Kidney glomerular epithelial cell (primary cell): ENCODE measurements around the gene SH3D19.
"Not testable (repeated sequence)": the region's sequence is repeated elsewhere in the genome, so short reads cannot be mapped to it uniquely, and the experiment has no call there.

Source experiments
- DNase-seq: peaks from one replicate; lab custom pipeline; 2025; lab: John Stamatoyannopoulos, UW

SH3D19 gene

GRCh38 chr4:151276787-151277562 lies 48.4 kb downstream of the SH3D19 start, which contains the start of gene PRSS48:
TSS of gene PRSS48 (plus strand) at chr4:151277161. CDS start at chr4:151277173, 12 bp downstream.
- peak; percentile 45 for DNase-seq

- DNase-seq, result not testable (repeated sequence)
Observed at GRCh38 chr4:151268905-151269304, 56.5 kb downstream of the SH3D19 start.

GRCh38 chr4:151267822-151268535 lies 57.4 kb downstream of the SH3D19 start:
- no peak for DNase-seq

GRCh38 chr4:151267104-151267503 lies 58.3 kb downstream of the SH3D19 start:
- DNase-seq, result no peak

GRCh38 chr4:151266497-151266896 lies 58.9 kb downstream of the SH3D19 start:
- no peak for DNase-seq

- DNase-seq, result no peak
Observed at GRCh38 chr4:151263455-151263854, 62.0 kb downstream of the SH3D19 start.

- DNase-seq, result no peak
Observed at GRCh38 chr4:151260526-151260925, 64.9 kb downstream of the SH3D19 start.

GRCh38 chr4:151259752-151260151 lies 65.7 kb downstream of the SH3D19 start:
- no peak for DNase-seq

- DNase-seq, result no peak
Observed at GRCh38 chr4:151257704-151258103, 67.7 kb downstream of the SH3D19 start.

GRCh38 chr4:151256134-151256533 lies 69.3 kb downstream of the SH3D19 start:
- DNase-seq, result no peak

- not testable (repeated sequence) for DNase-seq
Observed at GRCh38 chr4:151255680-151256079, 69.7 kb downstream of the SH3D19 start.

GRCh38 chr4:151255226-151255625 lies 70.2 kb downstream of the SH3D19 start:
- not testable (repeated sequence) for DNase-seq

GRCh38 chr4:151251603-151252304 lies 73.7 kb downstream of the SH3D19 start:
- DNase-seq, result no peak

GRCh38 chr4:151250706-151251105 lies 74.7 kb downstream of the SH3D19 start:
- DNase-seq, result no peak

- no peak for DNase-seq
Observed at GRCh38 chr4:151248519-151248918, 76.9 kb downstream of the SH3D19 start.

- no peak for DNase-seq
Observed at GRCh38 chr4:151247395-151247794, 78.0 kb downstream of the SH3D19 start.

GRCh38 chr4:151246742-151247141 lies 78.7 kb downstream of the SH3D19 start:
- DNase-seq, result no peak

GRCh38 chr4:151242305-151242704 lies 83.1 kb downstream of the SH3D19 start:
- no peak for DNase-seq

GRCh38 chr4:151239608-151240007 lies 85.8 kb downstream of the SH3D19 start:
- no peak for DNase-seq

GRCh38 chr4:151238477-151238876 lies 86.9 kb downstream of the SH3D19 start:
- peak; percentile 38 for DNase-seq

GRCh38 chr4:151236036-151236435 lies 89.4 kb downstream of the SH3D19 start:
- DNase-seq, result no peak

- not testable (repeated sequence) for DNase-seq
Observed at GRCh38 chr4:151235373-151235772, 90.0 kb downstream of the SH3D19 start.

GRCh38 chr4:151233600-151233999 lies 91.8 kb downstream of the SH3D19 start:
- no peak for DNase-seq
